HG03196 (cell line): ENCODE measurements around the gene SPTSSA.
A peak's percentile ranks its signal among the peaks of the same experiment; 100 is the strongest.

Experiments
- ATAC-seq: cut with Tn5 transposase; IDR thresholded peaks from one replicate; pipeline ENCODE4 v1.9.1; 2021; ENCODE audit not compliant: unreplicated experiment

Gene SPTSSA

GRCh38 chr14:34472706-34473279 is 10.8 kb upstream of the SPTSSA start:
- no peak for ATAC-seq

GRCh38 chr14:34470319-34470718 is 8.3 kb upstream of the SPTSSA start:
- no peak for ATAC-seq

DNA sequence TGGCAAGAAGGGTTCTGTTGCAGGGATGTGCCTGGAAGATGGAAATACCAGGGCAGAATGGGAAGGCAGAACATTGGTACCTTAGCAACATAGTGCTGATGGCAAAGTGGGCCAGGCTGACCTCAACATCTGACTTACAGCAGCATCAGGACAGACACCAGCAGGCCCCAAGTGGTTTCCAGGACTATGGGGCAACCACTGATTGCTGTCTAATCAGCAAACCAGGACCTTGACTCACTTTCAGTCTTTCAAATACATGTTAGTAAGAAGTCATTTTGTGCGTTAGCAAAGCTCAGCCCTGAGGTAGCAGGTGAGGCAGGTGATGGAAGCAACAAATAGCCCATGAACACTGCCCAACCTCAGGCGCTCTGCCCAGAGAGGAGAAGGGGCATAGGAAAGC is 4.7 kb upstream of the SPTSSA start:
- ATAC-seq: no peak

DNA sequence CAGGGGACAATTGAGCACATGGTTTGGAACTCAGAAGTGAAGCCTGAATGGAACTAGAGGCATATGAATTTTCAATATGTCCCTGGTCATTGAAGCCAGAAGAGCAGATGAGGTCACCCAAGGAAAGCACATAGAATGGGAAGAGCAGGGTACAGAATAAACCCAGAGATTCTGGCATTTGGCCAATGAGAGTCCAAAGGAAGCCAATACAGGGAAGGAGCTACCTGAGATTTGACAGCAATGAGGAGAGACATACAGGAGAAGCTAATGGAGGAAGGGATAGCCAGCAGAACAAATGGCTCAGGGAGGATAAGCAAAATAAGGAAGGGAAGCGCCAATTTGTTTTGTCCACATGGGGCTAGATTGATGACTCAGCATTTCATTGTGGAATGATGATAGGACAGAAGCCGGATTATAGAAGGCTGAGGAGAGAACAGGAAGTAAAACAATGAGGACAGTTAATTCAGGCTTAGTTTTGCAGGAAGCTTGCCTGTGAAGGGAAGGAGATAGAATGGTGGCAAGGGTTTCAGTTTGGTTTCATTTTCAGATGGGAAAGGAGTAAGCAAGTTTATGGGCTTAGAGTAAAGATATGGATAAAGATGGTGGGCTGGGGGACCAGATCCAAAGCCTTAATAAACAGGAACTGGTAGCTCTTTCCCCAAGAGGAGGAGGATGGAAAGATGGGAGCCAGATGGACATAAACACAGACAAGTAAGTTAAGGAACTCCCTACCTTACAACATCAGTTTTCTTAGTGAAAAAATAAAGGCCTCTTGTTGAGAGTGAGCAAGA is 3.2 kb upstream of the SPTSSA start:
- no peak for ATAC-seq

- no peak for ATAC-seq
Measured at GRCh38 chr14:34463598-34463961, 1.5 kb upstream of the SPTSSA start.

DNA sequence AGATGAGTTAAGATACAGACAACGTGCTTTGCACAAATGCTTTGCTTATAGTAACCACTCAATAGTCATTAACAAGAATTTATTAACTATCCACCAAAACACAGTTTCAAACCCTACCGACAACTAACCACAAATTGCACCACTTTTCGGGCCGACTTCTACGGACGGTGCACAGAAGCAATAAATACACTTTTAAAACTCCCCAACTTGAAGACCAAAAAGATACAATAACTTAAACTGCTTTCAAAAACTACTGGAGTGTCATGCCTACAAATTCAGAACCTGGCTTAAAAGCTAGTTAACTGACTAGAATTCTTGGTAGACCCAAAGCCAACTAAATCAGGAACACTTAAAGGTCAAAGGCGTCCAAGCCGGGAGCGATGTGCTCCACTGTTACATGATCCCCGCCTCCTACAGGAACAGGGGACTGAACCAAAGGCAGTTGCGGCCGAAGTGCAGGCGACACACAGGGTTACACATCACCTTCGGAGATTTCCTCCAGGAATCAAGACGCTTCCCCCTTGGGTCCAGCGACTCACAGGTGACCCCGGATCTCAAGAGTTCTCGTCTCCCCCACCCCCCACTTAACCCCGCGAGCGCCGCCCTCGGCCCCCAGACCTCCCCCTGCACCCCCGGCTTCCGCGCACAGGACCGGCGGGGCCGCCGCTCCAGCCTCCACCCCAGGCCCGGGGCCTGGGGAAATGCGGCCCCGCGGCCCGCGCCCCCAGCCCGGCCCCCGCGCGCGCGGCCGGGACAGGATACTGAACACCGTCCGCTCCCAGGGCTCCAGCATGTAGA is 507 bp downstream of the SPTSSA start:
- peak; percentile 22 for ATAC-seq

DNA sequence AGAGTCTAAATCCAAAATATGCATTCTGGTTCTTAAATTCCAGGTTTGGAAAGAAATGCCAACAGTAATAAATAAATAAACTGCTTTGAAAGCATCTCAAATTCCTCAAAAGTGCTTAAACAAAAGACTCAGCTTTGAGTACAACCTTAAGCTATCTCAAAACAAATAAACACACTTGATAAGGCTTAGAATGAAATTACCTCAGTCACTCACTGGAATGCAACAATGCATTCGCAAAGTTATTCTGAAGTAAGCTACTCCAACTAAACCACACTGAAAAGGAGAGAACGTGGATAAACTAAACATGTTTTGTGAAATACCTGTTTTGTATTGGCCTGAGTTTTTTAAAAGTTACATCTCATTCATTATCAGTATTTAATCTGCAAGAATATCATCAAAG is 1.2 kb downstream of the SPTSSA start:
- ATAC-seq: no peak

DNA sequence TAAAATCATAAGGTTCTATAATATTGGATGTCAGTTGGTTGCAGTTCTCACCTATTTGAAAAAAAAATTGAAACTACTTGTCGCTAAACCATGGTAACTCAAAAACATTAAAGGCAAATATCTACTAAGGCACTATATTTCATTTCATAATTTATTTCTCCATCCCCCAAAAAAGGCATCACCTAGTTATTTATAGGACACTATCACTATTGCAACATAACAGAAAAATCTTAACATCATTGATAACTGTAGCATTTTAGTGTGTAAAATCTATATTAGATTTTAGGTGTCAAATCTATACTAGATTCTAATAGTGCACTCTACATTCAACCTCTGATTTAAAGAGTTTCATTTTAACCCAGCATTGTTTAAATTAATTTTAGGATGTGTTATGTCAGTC is 1.7 kb downstream of the SPTSSA start:
- no peak for ATAC-seq

DNA sequence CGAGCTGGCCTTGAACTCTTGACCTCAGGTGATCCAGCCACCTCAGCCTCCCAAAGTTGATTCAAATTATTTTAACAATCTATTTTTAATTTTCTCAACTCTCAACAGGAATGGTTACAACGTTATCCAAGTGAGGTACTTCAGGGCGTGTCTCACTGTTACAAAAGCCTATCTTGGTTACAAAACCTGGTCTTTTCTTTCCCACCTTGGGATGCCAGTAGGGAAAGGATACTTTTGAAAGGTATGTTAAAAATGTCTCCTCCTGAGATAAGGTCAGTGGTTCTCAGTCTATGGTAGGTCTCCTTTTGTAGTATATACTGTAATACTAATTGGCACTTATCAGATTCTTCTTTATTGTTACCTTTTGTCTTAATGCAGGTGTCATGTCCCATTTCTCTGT is 4.9 kb downstream of the SPTSSA start:
- no peak for ATAC-seq

GRCh38 chr14:34453226-34453625 is 8.8 kb downstream of the SPTSSA start:
- ATAC-seq: no peak

DNA sequence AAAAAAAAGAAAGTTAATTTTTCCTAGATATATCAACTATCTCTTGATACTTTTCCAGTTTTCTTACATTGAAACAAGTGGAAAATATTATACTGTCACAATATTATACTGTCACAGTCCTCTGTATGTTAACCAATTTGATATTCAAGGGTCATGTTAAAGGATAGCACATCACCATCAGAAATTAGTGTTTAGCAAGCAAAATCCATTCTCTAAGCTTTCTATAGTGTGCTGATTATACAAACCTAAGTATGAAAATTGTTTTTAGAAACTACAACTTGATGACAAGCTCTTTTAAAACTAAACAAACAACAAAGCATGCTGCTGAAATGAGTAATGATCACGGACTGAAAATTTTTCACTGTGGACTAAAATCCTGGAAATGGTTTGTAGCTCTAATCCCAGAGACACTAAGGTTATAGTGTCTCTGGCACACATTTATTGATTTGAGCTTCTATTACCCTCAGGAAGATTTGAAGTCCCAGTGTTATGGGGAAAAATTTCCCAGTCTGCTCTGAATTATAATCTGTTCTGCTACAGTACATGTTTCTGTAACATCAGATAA is 9.7 kb downstream of the SPTSSA start:
- ATAC-seq: no peak

DNA sequence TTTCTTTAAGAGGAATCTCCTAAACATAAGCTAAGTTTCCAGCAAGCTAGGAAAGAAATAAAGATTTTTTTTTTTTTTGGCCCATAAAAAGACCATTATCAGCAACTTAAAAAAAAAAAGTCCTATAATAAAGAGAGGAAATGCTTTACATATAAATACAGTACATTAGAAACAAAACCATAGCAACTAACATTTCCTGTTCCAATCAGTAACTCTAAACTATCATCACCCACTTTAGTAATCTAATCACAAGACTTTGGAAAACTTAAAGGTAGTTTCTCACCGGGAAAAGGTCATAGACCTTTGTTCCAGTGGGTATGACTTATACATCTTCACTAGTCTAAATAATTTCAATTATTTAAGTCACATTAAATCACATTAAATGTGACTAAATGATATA is 11.1 kb downstream of the SPTSSA start:
- no peak for ATAC-seq

GRCh38 chr14:34450542-34450915 is 11.5 kb downstream of the SPTSSA start:
- ATAC-seq: no peak

DNA sequence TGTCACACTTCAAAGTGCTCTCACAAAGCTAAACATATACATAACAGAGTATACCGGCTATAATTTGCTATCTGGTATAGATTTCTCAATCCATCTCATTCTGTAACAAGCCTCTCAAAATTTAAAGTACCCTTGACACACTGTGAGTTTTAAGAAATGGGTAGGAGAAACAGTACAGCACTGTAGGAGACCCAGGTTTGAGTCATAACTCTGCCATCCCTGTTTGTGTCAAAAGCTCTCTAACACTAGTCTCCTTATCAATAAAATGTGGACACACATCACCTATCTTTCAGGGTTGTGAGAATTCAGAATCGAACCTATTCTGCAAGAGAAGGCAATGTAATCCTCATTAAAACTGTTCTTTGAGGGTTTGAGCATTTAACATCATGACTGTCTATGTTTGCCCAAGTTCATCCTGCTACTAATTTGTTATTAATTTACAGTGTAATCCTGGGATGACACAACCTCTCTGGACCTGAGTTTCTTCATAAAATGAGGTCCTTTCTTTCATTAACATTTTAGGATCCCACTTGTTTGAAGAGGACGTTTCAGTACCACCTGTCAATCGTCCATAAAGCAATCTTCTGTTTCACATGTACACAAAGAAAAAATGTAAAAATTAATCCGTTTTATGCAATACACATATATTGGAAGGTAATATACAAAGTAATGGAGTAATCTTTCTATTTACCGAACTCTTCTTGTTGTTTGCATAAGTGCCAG is 12.1 kb downstream of the SPTSSA start:
- ATAC-seq: no peak

GRCh38 chr14:34439090-34439489 is 22.9 kb downstream of the SPTSSA start:
- no peak for ATAC-seq

DNA sequence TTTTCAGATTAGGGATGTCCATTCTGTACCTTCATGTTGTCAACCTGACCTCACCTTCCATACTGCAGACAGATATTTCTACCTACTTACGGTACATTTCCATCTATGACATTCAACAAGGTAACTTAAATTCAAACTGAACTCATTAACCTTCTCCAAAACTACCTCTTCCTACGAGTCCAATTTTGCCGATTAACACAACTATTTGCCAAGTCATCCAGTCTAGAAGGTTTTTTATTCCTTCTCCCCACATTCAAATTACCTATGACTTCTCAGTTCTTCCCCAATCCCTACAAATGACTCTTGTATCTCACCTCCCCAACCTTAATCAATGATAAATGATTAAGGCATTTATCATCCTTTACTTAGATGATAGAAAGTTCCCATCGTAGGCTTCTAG is 23.6 kb downstream of the SPTSSA start:
- ATAC-seq: no peak

- no peak for ATAC-seq
Measured at GRCh38 chr14:34437729-34438080, 24.3 kb downstream of the SPTSSA start.

DNA sequence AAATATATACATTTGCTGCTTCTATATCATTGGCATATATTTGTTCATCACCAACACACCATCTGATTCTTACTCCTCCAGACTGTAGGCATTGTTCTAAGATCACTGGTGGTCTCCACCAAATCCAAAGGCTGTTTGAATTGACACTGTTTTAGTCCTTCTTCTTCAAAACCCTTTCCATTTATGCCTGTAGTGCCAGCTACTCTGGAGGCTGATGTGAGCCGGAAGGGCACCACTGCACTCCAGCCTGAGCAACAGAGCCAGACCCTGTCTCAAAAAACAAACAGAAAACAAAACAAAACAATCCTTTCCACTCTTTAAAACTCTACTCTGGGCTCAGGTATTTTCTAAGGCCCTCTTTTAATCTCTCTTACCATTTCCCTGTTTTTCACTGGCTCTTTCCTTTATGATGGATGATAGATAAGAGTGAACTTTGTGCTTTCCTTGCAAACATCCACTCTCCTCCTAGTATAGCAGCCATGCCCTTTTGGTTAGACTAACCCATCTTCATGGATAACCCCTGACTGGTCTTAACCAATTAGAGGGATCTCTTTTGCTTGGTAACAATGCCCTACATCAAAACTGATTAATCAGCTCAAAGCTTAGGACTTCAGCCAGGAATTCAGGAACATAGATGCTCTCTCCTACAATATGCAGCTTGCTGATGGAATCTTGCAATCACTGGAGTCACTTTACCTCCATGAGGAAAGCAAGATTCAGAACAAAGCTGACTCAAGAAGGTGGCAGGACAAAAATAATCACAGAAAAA is 24.9 kb downstream of the SPTSSA start:
- no peak for ATAC-seq

GRCh38 chr14:34436118-34436905 is 25.7 kb downstream of the SPTSSA start:
- no peak for ATAC-seq

- ATAC-seq: no peak
Measured at GRCh38 chr14:34433957-34434356, 28.1 kb downstream of the SPTSSA start.
